Fibroblast of lung (primary cell): ENCODE results near the gene TMEM9.

Experiments
- CTCF ChIP-seq, 2 donors: IDR thresholded peaks in 1 of 2; conservative IDR thresholded peaks in 1 of 2; 1 replicate in 1 of 2; 2 replicates in 1 of 2; pipeline ENCODE4 v1.5.1; 2011 to 2012; ENCODE audit warnings: low read length in 2 of 2, control low read depth in 1 of 2, inconsistent platforms in 1 of 2, low read depth in 1 of 2, mild to moderate bottlenecking in 1 of 2
- EZH2 ChIP-seq: IDR thresholded peaks from 2 replicates; pipeline ENCODE4 v1.5.1; 2012; ENCODE audit warnings: low read length, control low read depth, mild to moderate bottlenecking; ENCODE audit errors: missing control alignments

GRCh38 chr1:201096977-201097856 lies 57.1 kb downstream of the TMEM9 start:
- TF ChIP-seq CTCF (conservative IDR thresholded peaks at IDR 0.05 in 1 of 2, IDR thresholded peaks at IDR 0.05 in 1 of 2; ENCODE audit: low read depth in 1 of 2, low read length in 2 of 2) (no peak), EZH2 (no peak)
